Measurements from ENCODE around the gene SLCO1C1. TPM values are rescaled to one million over a fixed set of nuclear protein-coding genes. Genes with fewer than 3 reads are reported as not detected.

SLCO1C1 gene
- polyA plus RNA-seq, 1 donor (not counting 4 experiments of a cell fraction or from before 2014, with no cell fraction given), result not detected

DNA sequence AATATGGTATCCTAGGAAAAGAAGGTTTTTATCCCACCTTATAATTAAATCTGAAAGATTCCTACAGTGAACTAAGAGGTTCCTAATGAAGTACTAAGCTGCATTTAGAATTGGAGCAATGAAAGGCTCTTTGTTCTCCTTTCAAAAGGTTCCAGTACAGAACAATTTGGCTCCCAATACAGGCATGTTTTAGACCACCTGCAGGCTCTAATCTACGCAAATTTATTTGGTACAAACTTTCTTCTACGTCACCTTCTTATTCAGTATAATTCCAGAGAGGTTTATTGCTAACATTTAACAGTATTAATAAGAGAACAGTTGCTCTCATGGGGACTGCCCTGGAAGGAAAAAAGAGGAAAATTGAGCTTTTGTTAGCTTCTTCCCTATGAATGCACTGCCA lies 37.6 kb upstream of the SLCO1C1 start:
- no peaks in the 10 kb centered on the region for H4K20me1 ChIP-seq (ENCODE audit: control insufficient read depth, extremely low read depth, insufficient read depth, low read length)
- H3K4me3 ChIP-seq (ENCODE audit: control insufficient read depth in 2 of 3, extremely low read depth in 1 of 3, insufficient read depth in 2 of 3, low read depth in 1 of 3, low read length in 3 of 3), result no peak overlapping the region
- FAIRE-seq (no peak), DNase-seq (ENCODE audit: low read depth, low spot score) (no peak)
- H3K4me1 ChIP-seq (ENCODE audit: control insufficient read depth, extremely low read depth, insufficient read depth, low read length), result no peaks in the 10 kb centered on the region
- H3K9me1 ChIP-seq (ENCODE audit: control insufficient read depth, extremely low read depth, insufficient read depth, low read length), result no peaks in the 10 kb centered on the region
- no peak overlapping the region for H2AFZ ChIP-seq (ENCODE audit: control insufficient read depth, low read length)
- no peaks in the 10 kb centered on the region for H3K36me3 ChIP-seq (ENCODE audit: control insufficient read depth in 2 of 2, extremely low read depth in 1 of 2, insufficient read depth in 2 of 2, low read length in 2 of 2)
- no peaks in the 10 kb centered on the region for H3K79me2 ChIP-seq (ENCODE audit: control insufficient read depth, insufficient read depth, low read length)
- no peak overlapping the region for H3K9ac ChIP-seq (ENCODE audit: control insufficient read depth, extremely low read depth, insufficient read depth, low read length)
- dilution Hi-C loops (cut with MboI; ENCODE audit: extremely low pct_ligation_motif_present, low sequenced_read_pairs), result no loop called here
- H3K27me3 ChIP-seq (ENCODE audit: control insufficient read depth, extremely low read depth, insufficient read depth, low read length), result no peaks in the 10 kb centered on the region
- H3K27ac ChIP-seq (ENCODE audit: control insufficient read depth, insufficient read depth, low read length), result no peak overlapping the region
- H3K9me3 ChIP-seq (ENCODE audit: control insufficient read depth, low read depth, low read length), result no peaks in the 10 kb centered on the region
- TF ChIP-seq, protein P1, sequence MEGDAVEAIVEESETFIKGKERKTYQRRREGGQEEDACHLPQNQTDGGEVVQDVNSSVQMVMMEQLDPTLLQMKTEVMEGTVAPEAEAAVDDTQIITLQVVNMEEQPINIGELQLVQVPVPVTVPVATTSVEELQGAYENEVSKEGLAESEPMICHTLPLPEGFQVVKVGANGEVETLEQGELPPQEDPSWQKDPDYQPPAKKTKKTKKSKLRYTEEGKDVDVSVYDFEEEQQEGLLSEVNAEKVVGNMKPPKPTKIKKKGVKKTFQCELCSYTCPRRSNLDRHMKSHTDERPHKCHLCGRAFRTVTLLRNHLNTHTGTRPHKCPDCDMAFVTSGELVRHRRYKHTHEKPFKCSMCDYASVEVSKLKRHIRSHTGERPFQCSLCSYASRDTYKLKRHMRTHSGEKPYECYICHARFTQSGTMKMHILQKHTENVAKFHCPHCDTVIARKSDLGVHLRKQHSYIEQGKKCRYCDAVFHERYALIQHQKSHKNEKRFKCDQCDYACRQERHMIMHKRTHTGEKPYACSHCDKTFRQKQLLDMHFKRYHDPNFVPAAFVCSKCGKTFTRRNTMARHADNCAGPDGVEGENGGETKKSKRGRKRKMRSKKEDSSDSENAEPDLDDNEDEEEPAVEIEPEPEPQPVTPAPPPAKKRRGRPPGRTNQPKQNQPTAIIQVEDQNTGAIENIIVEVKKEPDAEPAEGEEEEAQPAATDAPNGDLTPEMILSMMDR (optimal IDR thresholded peaks at IDR 0.05 in 1 of 3, IDR thresholded peaks at IDR 0.05 in 1 of 3, conservative IDR thresholded peaks at IDR 0.05 in 1 of 3; ENCODE audit: extremely low read depth in 1 of 3, insufficient read depth in 2 of 3, low read length in 3 of 3), result no peak
- TF ChIP-seq EZH2 (IDR thresholded peaks at IDR 0.05; ENCODE audit: low read length), result no peak
- H3K4me2 ChIP-seq (ENCODE audit: control insufficient read depth, extremely low read depth, insufficient read depth, low read depth, low read length), result no peak overlapping the region

DNA sequence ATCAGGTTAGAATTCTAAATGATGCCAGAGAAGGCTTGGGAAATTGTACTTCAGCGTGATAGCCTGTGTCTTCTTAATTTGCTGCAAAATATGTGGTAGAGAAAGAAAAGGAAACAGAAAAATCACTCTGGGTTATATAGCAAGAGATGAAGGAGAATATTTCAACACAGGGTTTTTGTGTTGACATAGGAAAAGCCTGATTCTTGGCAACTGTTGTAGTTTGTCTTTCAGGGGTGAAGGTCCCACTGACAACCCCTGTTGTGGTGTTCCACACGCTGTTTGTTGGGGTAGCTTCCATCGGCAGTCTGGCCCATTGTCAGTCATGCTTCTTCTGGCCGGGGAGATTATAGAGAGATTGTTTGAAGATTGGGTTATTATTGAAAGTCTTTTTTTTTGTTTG lies 13.8 kb upstream of the SLCO1C1 start:
- H3K4me2 ChIP-seq (ENCODE audit: control insufficient read depth, extremely low read depth, insufficient read depth, low read depth, low read length), result no peak overlapping the region
- H3K27me3 ChIP-seq (ENCODE audit: control insufficient read depth, extremely low read depth, insufficient read depth, low read length), result no peaks in the 10 kb centered on the region
- H3K4me1 ChIP-seq (ENCODE audit: control insufficient read depth, extremely low read depth, insufficient read depth, low read length), result no peaks in the 10 kb centered on the region
- H4K20me1 ChIP-seq (ENCODE audit: control insufficient read depth, extremely low read depth, insufficient read depth, low read length), result no peaks in the 10 kb centered on the region
- no peaks in the 10 kb centered on the region for H3K79me2 ChIP-seq (ENCODE audit: control insufficient read depth, insufficient read depth, low read length)
- H3K27ac ChIP-seq (ENCODE audit: control insufficient read depth, insufficient read depth, low read length), result no peak overlapping the region
- no peak overlapping the region for H2AFZ ChIP-seq (ENCODE audit: control insufficient read depth, low read length)
- H3K9me1 ChIP-seq (ENCODE audit: control insufficient read depth, extremely low read depth, insufficient read depth, low read length), result no peaks in the 10 kb centered on the region
- dilution Hi-C loops (cut with MboI; ENCODE audit: extremely low pct_ligation_motif_present, low sequenced_read_pairs), result no loop called here
- no peak overlapping the region for H3K4me3 ChIP-seq (ENCODE audit: control insufficient read depth in 2 of 3, extremely low read depth in 1 of 3, insufficient read depth in 2 of 3, low read depth in 1 of 3, low read length in 3 of 3)
- DNase-seq (ENCODE audit: low read depth, low spot score) (no peak), FAIRE-seq (no peak)
- H3K9me3 ChIP-seq (ENCODE audit: control insufficient read depth, low read depth, low read length), result no peaks in the 10 kb centered on the region
- no peaks in the 10 kb centered on the region for H3K36me3 ChIP-seq (ENCODE audit: control insufficient read depth in 2 of 2, extremely low read depth in 1 of 2, insufficient read depth in 2 of 2, low read length in 2 of 2)
- TF ChIP-seq, protein P1 (optimal IDR thresholded peaks at IDR 0.05 in 1 of 3, IDR thresholded peaks at IDR 0.05 in 1 of 3, conservative IDR thresholded peaks at IDR 0.05 in 1 of 3; ENCODE audit: extremely low read depth in 1 of 3, insufficient read depth in 2 of 3, low read length in 3 of 3), result no peak
- TF ChIP-seq EZH2 (IDR thresholded peaks at IDR 0.05; ENCODE audit: low read length), result no peak
- H3K9ac ChIP-seq (ENCODE audit: control insufficient read depth, extremely low read depth, insufficient read depth, low read length), result no peak overlapping the region
